Measurements from ENCODE around the gene ZSWIM1.
"Not testable (repeated sequence)": the region's sequence is repeated elsewhere in the genome, so short reads cannot be mapped to it uniquely, and the experiment has no call there.

The ZSWIM1 gene

GRCh38 chr20:45909817-45910669 is 29.0 kb downstream of the ZSWIM1 start:
- no peak for DNase-seq

GRCh38 chr20:45910670-45911485 is 29.9 kb downstream of the ZSWIM1 start:
- DNase-seq: peak; percentile 52

DNA sequence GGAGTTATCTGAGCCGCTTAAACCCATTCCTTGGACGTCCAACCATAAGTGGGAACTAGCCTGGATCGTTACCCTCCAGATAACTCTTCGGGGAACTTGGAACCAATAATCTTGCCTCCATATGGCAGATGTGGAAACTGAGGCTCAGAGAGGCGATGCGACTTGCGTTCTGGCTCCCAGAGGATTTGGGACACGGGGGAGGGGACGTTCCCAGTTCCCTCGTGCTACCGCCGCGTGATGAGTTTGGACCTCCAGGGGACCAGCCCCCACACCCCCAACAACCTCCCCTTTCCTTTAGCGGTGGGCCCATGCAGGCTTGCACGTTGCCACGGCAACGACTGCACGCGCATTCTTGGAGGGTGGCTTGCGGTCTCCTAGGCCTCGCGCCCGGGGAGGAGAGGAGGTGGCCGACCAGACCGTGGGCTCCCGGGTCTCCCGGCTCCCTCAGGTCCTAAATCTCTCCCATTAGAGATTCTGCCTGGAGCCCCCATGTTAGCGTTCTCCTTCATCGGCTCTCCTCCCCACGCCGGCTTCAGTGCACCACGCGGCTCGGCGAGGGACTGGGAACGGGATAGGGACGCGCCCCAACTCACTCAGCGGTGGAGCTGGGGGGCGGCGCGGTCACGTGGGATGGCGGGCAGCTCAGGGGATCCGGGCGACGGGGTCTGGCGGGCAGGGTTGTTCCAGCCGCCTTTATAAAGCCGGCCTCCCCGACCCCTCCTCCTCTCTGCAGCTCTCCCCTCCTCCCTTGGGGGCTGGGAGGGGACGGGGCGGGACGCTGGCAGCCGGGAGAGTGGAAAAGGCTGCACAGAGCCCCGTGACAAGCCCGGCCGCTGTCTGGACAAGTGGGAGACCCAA is 30.7 kb downstream of the ZSWIM1 start, which contains the start of gene PLTP:
Gene PLTP, minus strand, starts transcription at position 670 of the 858 bp plus-strand sequence. CDS start 703 bp downstream, outside the sequence.
- no peak for DNase-seq

- DNase-seq: no peak
Observed at GRCh38 chr20:45912344-45912682, 31.3 kb downstream of the ZSWIM1 start.

GRCh38 chr20:45913116-45913515 is 32.1 kb downstream of the ZSWIM1 start:
- DNase-seq: no peak

GRCh38 chr20:45917790-45918141 is 36.7 kb downstream of the ZSWIM1 start:
- DNase-seq: no peak

GRCh38 chr20:45918182-45918737 is 37.2 kb downstream of the ZSWIM1 start:
- DNase-seq: no peak

GRCh38 chr20:45918779-45919537 is 37.9 kb downstream of the ZSWIM1 start:
- no peak for DNase-seq

- DNase-seq: no peak
Observed at GRCh38 chr20:45919542-45920399, 38.7 kb downstream of the ZSWIM1 start.

DNA sequence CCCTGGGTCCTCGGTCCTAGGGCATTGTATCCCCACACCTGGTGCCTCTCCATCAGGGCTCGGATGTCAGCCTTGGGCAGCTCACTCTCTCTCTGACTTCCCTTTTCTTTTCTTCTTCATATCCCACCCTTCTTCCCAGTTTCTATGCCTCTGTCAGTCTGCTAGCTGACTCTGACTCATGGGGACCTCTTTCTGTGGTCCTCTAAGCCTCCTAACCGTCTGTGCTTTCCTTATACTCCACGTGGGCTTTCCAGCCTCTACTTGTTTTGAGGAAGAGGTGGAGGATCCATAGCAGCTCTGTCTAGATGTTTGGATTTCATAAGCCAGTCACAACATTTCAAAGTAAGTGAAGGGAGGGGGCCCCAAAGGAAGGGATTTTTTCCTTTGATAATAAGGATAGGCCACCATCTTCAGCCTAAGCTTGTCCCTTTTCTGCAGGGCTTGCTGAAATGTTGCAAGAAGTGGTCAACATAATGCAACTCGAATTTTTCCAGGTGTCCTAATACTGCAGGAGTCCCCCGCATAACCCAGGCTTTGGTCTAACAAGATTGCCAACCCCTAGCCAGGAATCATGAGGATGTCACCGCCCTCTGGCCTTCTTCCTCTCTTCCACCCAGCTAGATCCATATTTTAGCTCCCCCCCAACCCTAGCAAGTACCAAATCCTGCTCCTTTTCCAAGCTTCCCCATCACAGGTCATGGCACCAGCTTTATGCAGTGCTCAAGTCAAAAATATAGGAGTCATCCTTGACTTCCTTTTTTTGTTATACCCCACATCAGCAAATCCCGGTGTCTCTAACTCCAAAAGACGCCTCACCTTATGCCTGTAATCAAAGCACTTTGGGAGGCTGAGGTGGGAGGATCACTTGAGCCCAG is 39.7 kb downstream of the ZSWIM1 start:
- no peak for DNase-seq

GRCh38 chr20:45921337-45922189 is 40.5 kb downstream of the ZSWIM1 start:
- DNase-seq: no peak

DNA sequence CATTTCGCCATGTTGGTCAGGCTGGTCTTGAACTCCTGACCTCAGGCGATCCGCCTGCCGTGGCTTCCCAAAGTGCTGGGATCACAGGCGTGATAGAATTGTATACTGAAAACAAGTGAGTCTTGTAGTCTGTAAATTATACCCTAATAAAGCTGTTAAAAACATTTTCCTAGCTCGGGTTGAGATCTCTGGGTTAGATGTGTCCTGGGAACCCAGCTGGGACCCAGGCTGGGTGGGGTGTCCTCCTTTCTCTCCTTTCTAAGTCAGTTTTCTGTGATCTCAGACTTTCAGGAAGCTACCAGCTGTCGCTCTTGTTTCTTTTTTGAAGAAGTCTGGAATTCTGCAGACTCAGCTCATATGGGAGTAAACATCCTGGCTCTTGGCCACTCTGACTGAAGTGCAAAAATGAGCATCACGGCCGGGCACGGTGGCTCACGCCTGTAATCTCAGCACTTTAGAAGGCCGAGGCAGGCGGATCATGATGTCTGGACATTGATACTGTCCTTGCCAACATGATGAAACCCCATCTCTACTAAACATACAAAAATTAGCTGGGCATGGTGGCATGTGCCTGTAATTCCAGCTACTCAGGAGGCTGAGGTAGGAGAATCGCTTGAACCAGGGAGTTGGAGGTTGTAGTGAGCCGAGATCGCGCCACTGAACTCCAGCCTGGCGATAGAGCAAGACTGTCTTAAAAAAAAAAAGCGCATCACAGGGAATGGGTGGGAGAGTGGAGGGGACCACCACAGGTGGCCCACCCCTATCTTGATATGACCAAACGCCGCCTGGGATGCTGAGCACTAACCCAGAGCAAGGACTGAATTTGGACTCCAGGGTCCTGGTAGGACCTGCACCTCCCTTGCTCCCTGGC is 43.6 kb downstream of the ZSWIM1 start:
- no peak for DNase-seq

DNA sequence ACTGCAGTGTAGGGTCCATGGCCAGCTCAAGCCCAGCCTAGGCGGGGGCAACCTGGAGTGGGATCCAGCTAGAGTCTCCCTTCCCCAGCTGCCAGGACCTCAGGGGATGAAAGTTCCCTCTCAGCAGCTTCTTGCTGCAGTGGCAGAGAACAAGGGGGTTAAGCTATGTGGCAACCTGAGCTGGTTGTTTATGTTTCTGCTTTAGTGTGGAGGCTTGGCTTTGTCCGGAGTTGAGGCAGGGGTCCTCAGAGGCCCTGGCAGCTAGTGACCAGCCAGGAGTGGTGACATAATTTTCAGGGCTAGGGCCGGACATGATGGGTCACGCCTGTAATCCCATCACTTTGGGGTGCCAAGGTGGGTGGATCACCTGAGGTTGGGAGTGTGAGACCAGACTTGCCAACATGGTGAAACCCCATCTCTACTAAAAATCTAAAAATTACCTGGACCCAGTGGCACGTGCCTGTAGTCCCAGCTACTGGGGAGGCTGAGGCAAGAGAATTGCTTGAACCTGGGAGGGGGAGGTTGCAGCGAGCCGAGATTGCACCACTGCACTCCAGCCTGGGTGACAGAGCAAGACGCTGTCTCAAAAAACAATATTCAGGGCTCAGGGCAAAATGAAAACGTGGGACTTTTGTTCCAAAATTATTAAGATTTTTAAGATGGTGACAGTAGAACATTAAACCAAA is 44.9 kb downstream of the ZSWIM1 start:
- DNase-seq: no peak

GRCh38 chr20:45926731-45927070 is 45.7 kb downstream of the ZSWIM1 start:
- no peak for DNase-seq

DNA sequence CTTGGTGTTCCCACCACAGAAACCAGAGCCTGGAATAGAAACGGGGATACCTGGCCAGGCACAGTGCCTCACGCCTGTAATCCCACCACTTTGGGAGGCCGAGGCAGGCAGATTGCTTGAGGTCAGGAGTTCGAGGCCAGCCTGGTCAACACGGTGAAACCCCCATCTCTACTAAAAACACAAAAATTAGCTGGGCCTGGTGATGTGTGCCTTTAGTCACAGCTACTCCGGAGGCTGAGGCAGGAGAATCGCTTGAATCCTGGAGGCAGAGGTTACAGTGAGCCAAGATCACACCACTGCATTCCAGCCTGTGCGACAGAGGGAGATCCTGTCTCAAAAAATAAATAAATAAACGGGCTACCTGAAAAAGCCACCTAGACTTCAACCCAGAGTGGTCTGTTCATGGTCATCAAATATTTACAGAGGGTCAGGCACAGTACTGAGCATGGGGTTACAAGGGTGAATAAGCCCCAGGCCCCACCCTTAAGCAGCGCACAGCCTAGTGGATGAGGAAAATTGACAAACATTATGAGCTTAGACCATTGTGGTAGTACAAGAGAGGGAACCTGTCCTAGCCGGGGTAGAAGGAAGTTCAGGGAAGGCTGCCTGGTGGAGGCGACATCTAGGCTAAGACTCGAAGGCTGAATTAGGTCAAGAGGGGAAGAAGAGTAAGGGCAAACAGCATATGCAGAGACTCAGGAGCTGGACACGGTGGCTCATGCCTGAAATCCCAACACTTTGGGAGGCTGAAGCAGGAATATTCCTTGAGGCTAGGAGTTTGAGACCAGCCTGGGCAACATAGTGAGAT is 46.2 kb downstream of the ZSWIM1 start:
- no peak for DNase-seq

- DNase-seq: not testable (repeated sequence)
Observed at GRCh38 chr20:45931680-45932079, 50.7 kb downstream of the ZSWIM1 start.
